B cell (primary cell): ENCODE data around the gene TRPC3. TPM values are rescaled to one million over a fixed set of nuclear protein-coding genes. Genes with fewer than 3 reads are reported as not detected.

ENCODE experiments used
- ATAC-seq: fragments of 200-7000 bp; cut with Tn5 transposase; one replicate; pipeline ENCODE4 v1.10.0; 2021; ENCODE audit warnings: low read depth, mild to moderate bottlenecking, moderate number of reproducible peaks, moderate library complexity
- CTCF ChIA-PET: fragments of 350-600 bp; sonication (Branson Sonifier 250); formaldehyde crosslinking; loops from one replicate; lab custom pipeline; 2021; ENCODE audit warnings: antibody characterized with exemption, inconsistent platforms; lab: Charles Lee
- POLR2A ChIA-PET: fragments of 350-600 bp; sonication (Branson Sonifier 250); formaldehyde crosslinking; loops from one replicate; lab custom pipeline; 2021; ENCODE audit warnings: antibody characterized with exemption; lab: Charles Lee
- DNase-seq: peaks from one replicate; pipeline ENCODE4 v3.0.0; 2013
- H2AFZ ChIP-seq: 2 replicates; pipeline ENCODE4 v1.6.1; 2012; ENCODE audit warnings: mild to moderate bottlenecking, low read depth, low read length; ENCODE audit not compliant: insufficient read depth, poor library complexity, severe bottlenecking
- H3K27ac ChIP-seq, 2 donors: 1 replicate in 1 of 2; 2 replicates in 1 of 2; pipeline ENCODE4 v1.5.1; 2012 to 2013; ENCODE audit warnings: low read length in 2 of 2, mild to moderate bottlenecking in 2 of 2, moderate library complexity in 1 of 2
- H3K27me3 ChIP-seq, 4 experiments: fragments of 200-600 bp in 1 of 4; sonication (generic) in 1 of 4; replicated peaks in 1 of 4; 1 replicate in 2 of 4; 2 replicates in 2 of 4; pipeline versions ENCODE4 v1.6.1 to v1.7.0; 2013 to 2016; ENCODE audit warnings: low read length in 3 of 4, mild to moderate bottlenecking in 2 of 4, mixed read lengths in 1 of 4, moderate library complexity in 1 of 4; ENCODE audit not compliant: insufficient read depth in 4 of 4, control insufficient read depth in 3 of 4; ENCODE audit errors: control extremely low read depth in 1 of 4
- H3K36me3 ChIP-seq, 2 experiments: replicated peaks in 1 of 2; 1 replicate in 1 of 2; 2 replicates in 1 of 2; pipeline versions ENCODE4 v1.6.1 to v1.7.1; 2013; ENCODE audit warnings: low read length in 1 of 2; ENCODE audit not compliant: insufficient read depth in 2 of 2, control insufficient read depth in 1 of 2; ENCODE audit errors: control extremely low read depth in 1 of 2, extremely low read depth in 1 of 2
- H3K4me1 ChIP-seq, 2 donors: fragments of 200-600 bp in 1 of 2; sonication (generic) in 1 of 2; 1 replicate in 1 of 2; 2 replicates in 1 of 2; pipeline versions ENCODE4 v1.5.1 to v1.6.1; 2013 to 2017; ENCODE audit warnings: low read length in 2 of 2; ENCODE audit not compliant: control insufficient read depth in 2 of 2, insufficient read depth in 2 of 2
- H3K4me2 ChIP-seq: replicated peaks from 2 replicates; pipeline ENCODE3; 2012; ENCODE audit warnings: mild to moderate bottlenecking, low read depth, low read length; ENCODE audit not compliant: poor library complexity, severe bottlenecking
- H3K4me3 ChIP-seq, 5 experiments: fragments of 200-600 bp in 1 of 5; sonication (generic) in 1 of 5; 1 replicate in 3 of 5; 2 replicates in 2 of 5; pipeline versions ENCODE4 v1.5.1 to v1.7.0; 2011 to 2016; ENCODE audit warnings: low read length in 4 of 5, mild to moderate bottlenecking in 4 of 5, low read depth in 2 of 5, control low read depth in 1 of 5, moderate library complexity in 1 of 5; ENCODE audit not compliant: insufficient read depth in 1 of 5; ENCODE audit errors: control extremely low read depth in 1 of 5, extremely low read depth in 1 of 5
- H3K79me2 ChIP-seq: fragments of 200-600 bp; sonication (generic); one replicate; pipeline ENCODE4 v1.6.0; 2016; ENCODE audit warnings: low read length; ENCODE audit not compliant: control insufficient read depth, insufficient read depth
- H3K9ac ChIP-seq: fragments of 200-600 bp; sonication (generic); 2 replicates; pipeline ENCODE4 v1.6.1; 2017; ENCODE audit warnings: mild to moderate bottlenecking, low read length, moderate library complexity
- H3K9me3 ChIP-seq, 3 donors: one replicate each; pipeline versions ENCODE4 v1.6.1 to v1.7.1; 2013; ENCODE audit warnings: low read length in 2 of 3; ENCODE audit not compliant: control insufficient read depth in 2 of 3, insufficient read depth in 1 of 3; ENCODE audit errors: control extremely low read depth in 1 of 3
- H4K20me1 ChIP-seq: 2 replicates; pipeline ENCODE4 v1.6.0; 2012; ENCODE audit warnings: mild to moderate bottlenecking, low read length; ENCODE audit not compliant: insufficient read depth, control insufficient read depth, poor library complexity, severe bottlenecking
- H3K27ac Mint-ChIP-seq: one replicate; pipeline ENCODE4 v1.8.0; 2021; ENCODE audit warnings: mixed read lengths
- H3K27me3 Mint-ChIP-seq: one replicate; pipeline ENCODE4 v1.8.0; 2021; ENCODE audit warnings: mixed read lengths
- H3K4me1 Mint-ChIP-seq: one replicate; pipeline ENCODE4 v1.8.0; 2021; ENCODE audit warnings: mixed read lengths
- H3K4me3 Mint-ChIP-seq: one replicate; pipeline ENCODE4 v1.8.0; 2021; ENCODE audit warnings: mixed read lengths
- H3K9me3 Mint-ChIP-seq: one replicate; pipeline ENCODE4 v1.8.0; 2022; ENCODE audit warnings: mixed read lengths; ENCODE audit not compliant: insufficient read depth
- EZH2 ChIP-seq: IDR thresholded peaks from 2 replicates; pipeline ENCODE4 v1.6.1; 2012; ENCODE audit warnings: borderline replicate concordance, low read depth, mild to moderate bottlenecking, moderate library complexity, low read length; ENCODE audit not compliant: insufficient read depth, poor library complexity, severe bottlenecking
- WGBS: methylation state at CpG from one replicate; pipeline ENCODE4 v1.1.5; 2013; ENCODE audit warnings: missing lambda C conversion rate; ENCODE audit not compliant: insufficient coverage; 5-methylcytosine and 5-hydroxymethylcytosine counted together
- intact Hi-C: fragments of 100-400 bp; cut with micrococcal nuclease; formaldehyde crosslinking; loops from one replicate; pipeline ENCODE4 v1.10.0; 2022
- polyA plus RNA-seq: library from polyadenylated mRNA; depleted of rRNA; stranded (reverse); fragments of >200 nt; gene quantifications from 2 replicates; pipeline ENCODE4 v1.2.3, GENCODE V29; 2012
- total RNA-seq, 2 donors: library from RNA; stranded (reverse); fragments of 120-200 nt in 1 of 2; gene quantifications; 1 replicate in 1 of 2; 2 replicates in 1 of 2; pipeline versions ENCODE4 v1.2.3 to v1.2.4, GENCODE V29; 2013 to 2022
- TF ChIP-seq, protein P1 (sequence below): fragments of 200-600 bp; IDR thresholded peaks from one replicate; pipeline ENCODE4 v1.8.0; 2022; ENCODE audit warnings: antibody characterized with exemption, mild to moderate bottlenecking

The TRPC3 gene
- total and polyA plus RNA-seq, 2 donors (not counting 1 experiment from before 2014, with no cell fraction given): not detected

- ATAC-seq: no peak
Observed at GRCh38 chr4:121846662-121847061, 105.2 kb downstream of the TRPC3 start.

DNA sequence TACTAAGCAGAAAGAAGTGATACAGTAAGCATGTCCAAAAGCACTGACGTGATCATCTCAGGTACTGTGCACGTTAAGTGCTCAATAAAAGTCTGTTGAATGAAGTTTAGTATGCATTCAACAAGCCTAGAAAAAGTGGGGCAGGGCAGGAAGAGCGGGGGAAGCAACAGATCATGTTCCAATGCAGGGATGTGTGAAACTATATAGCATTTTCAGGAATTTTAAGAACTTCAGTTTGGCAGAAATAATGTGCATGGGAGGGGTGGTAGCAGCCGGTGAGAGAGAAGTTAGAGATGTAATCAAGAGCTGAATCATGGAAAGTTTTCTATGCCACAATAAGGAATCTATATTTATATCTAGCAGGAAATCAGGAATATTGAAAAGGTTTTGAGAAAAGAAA, 109.0 kb downstream of the TRPC3 start:
- Histone ChIP-seq H3K4me1 (no peaks in the 10 kb centered on the region), H3K27me3 (no peaks in the 10 kb centered on the region), H3K9me3 (no peaks in the 10 kb centered on the region), H3K4me3 (no peak overlapping the region), H3K9ac (no peak overlapping the region), H2AFZ (no peak overlapping the region), H3K36me3 (peaks cover 3 to 9% of the 10 kb centered on the region in 2 experiments), H3K79me2 (no peaks in the 10 kb centered on the region), H3K4me2 (no peak overlapping the region), H3K27ac (no peak overlapping the region), H4K20me1 (no peaks in the 10 kb centered on the region)
- H3K4me1 Mint-ChIP-seq: no peaks in the 10 kb centered on the region
- H3K4me3 Mint-ChIP-seq: no peak overlapping the region
- intact Hi-C loops: no loop called here
- WGBS: 100% methylated on average over 4 of the region's 4 CpGs
- H3K9me3 Mint-ChIP-seq: no peaks in the 10 kb centered on the region
- DNase-seq (no peak), ATAC-seq (no peak)
- no peak overlapping the region for H3K27ac Mint-ChIP-seq
- ChIA-PET POLR2A (no interaction called here), CTCF (no interaction called here)
- TF ChIP-seq EZH2: no peak
- TF ChIP-seq, protein P1, sequence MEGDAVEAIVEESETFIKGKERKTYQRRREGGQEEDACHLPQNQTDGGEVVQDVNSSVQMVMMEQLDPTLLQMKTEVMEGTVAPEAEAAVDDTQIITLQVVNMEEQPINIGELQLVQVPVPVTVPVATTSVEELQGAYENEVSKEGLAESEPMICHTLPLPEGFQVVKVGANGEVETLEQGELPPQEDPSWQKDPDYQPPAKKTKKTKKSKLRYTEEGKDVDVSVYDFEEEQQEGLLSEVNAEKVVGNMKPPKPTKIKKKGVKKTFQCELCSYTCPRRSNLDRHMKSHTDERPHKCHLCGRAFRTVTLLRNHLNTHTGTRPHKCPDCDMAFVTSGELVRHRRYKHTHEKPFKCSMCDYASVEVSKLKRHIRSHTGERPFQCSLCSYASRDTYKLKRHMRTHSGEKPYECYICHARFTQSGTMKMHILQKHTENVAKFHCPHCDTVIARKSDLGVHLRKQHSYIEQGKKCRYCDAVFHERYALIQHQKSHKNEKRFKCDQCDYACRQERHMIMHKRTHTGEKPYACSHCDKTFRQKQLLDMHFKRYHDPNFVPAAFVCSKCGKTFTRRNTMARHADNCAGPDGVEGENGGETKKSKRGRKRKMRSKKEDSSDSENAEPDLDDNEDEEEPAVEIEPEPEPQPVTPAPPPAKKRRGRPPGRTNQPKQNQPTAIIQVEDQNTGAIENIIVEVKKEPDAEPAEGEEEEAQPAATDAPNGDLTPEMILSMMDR: no peak
- no peaks in the 10 kb centered on the region for H3K27me3 Mint-ChIP-seq

More at GRCh38 chr4:121846662-121847061, 105.2 kb downstream of the TRPC3 start:
- POLR2A ChIA-PET: no interaction called here
- Histone ChIP-seq H3K9ac (no peak overlapping the region), H3K27ac (no peak overlapping the region), H3K9me3 (no peaks in the 10 kb centered on the region), H3K79me2 (no peaks in the 10 kb centered on the region), H3K4me1 (no peaks in the 10 kb centered on the region), H3K27me3 (no peaks in the 10 kb centered on the region), H3K4me2 (no peak overlapping the region), H2AFZ (no peak overlapping the region), H3K36me3 (peaks cover 3 to 15% of the 10 kb centered on the region in 2 experiments), H3K4me3 (no peak overlapping the region), H4K20me1 (no peaks in the 10 kb centered on the region)
- Mint-ChIP-seq H3K27me3 (no peaks in the 10 kb centered on the region), H3K9me3 (no peaks in the 10 kb centered on the region), H3K4me1 (no peaks in the 10 kb centered on the region), H3K4me3 (no peak overlapping the region), H3K27ac (no peak overlapping the region)
- no peak for TF ChIP-seq EZH2
- TF ChIP-seq, protein P1: no peak
- CTCF ChIA-PET: no interaction called here
- no peak for DNase-seq
- intact Hi-C loops: no loop called here
- WGBS: no CpG with 5 or more reads among the region's 6 CpGs
